ENCODE measurements around the gene PCNX3. TPM values are rescaled to one million over a fixed set of nuclear protein-coding genes. Genes with fewer than 3 reads are reported as not detected.

Gene PCNX3
- total RNA-seq, 1 experiment from 2014 or later: 74.5 TPM

DNA sequence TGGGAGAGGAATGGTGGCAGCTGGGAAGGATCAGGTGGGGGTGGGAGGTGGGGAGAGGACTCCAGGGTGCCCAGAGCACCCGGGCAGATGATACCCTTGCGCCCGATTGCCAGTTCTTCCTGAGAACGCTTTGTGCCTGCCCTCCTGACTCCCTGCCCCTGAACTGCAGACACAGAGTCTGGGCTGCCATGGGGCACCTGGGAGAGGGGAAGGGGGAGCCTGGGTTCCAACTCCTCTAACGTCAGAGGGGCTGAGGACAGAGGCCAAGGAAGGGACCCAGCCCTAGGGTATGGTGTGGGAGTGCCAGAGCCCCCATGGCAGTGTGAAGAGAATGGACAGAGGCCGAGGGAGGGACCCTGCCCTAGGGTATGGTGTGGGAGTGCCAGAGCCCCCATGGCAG, 19.1 kb upstream of the PCNX3 start:
- H3K27me3 ChIP-seq (ENCODE audit: control insufficient read depth, insufficient read depth, low read length): no peaks in the 10 kb centered on the region
- no peak for ATAC-seq
- TF ChIP-seq POLR2AphosphoS5 (IDR thresholded peaks at IDR 0.05; ENCODE audit: low read depth, low read length) (no peak; the same call in 1 of the 2 replicates), SIN3A (IDR thresholded peaks at IDR 0.05; ENCODE audit: borderline replicate concordance, insufficient read depth, low read depth, low read length) (no peak), TCF7L2 (IDR thresholded peaks at IDR 0.05; ENCODE audit: low read depth, low read length) (no peak)
- TF ChIP-seq, protein P1, sequence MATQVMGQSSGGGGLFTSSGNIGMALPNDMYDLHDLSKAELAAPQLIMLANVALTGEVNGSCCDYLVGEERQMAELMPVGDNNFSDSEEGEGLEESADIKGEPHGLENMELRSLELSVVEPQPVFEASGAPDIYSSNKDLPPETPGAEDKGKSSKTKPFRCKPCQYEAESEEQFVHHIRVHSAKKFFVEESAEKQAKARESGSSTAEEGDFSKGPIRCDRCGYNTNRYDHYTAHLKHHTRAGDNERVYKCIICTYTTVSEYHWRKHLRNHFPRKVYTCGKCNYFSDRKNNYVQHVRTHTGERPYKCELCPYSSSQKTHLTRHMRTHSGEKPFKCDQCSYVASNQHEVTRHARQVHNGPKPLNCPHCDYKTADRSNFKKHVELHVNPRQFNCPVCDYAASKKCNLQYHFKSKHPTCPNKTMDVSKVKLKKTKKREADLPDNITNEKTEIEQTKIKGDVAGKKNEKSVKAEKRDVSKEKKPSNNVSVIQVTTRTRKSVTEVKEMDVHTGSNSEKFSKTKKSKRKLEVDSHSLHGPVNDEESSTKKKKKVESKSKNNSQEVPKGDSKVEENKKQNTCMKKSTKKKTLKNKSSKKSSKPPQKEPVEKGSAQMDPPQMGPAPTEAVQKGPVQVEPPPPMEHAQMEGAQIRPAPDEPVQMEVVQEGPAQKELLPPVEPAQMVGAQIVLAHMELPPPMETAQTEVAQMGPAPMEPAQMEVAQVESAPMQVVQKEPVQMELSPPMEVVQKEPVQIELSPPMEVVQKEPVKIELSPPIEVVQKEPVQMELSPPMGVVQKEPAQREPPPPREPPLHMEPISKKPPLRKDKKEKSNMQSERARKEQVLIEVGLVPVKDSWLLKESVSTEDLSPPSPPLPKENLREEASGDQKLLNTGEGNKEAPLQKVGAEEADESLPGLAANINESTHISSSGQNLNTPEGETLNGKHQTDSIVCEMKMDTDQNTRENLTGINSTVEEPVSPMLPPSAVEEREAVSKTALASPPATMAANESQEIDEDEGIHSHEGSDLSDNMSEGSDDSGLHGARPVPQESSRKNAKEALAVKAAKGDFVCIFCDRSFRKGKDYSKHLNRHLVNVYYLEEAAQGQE (IDR thresholded peaks at IDR 0.05; ENCODE audit: insufficient read depth in 1 of 2, low read depth in 2 of 2, low read length in 1 of 2): no peak
- TF ChIP-seq, protein P2, sequence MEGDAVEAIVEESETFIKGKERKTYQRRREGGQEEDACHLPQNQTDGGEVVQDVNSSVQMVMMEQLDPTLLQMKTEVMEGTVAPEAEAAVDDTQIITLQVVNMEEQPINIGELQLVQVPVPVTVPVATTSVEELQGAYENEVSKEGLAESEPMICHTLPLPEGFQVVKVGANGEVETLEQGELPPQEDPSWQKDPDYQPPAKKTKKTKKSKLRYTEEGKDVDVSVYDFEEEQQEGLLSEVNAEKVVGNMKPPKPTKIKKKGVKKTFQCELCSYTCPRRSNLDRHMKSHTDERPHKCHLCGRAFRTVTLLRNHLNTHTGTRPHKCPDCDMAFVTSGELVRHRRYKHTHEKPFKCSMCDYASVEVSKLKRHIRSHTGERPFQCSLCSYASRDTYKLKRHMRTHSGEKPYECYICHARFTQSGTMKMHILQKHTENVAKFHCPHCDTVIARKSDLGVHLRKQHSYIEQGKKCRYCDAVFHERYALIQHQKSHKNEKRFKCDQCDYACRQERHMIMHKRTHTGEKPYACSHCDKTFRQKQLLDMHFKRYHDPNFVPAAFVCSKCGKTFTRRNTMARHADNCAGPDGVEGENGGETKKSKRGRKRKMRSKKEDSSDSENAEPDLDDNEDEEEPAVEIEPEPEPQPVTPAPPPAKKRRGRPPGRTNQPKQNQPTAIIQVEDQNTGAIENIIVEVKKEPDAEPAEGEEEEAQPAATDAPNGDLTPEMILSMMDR (IDR thresholded peaks at IDR 0.05): no peak
- ChIA-PET CTCF (no interaction called here), POLR2A (no interaction called here)
- H3K9me3 ChIP-seq (ENCODE audit: control insufficient read depth, insufficient read depth, low read depth, low read length): no peaks in the 10 kb centered on the region
- in situ Hi-C loops (cut with HindIII; ENCODE audit: low pct_unique_long_range_greater_than_20kb, low sequenced_read_pairs) (no loop called here), intact Hi-C loops (cut with micrococcal nuclease; ENCODE audit: unreplicated experiment) (no loop called here)
- peaks cover 12% of the 10 kb centered on the region; the same call in 1 of the 2 replicates for H3K4me1 ChIP-seq (ENCODE audit: control insufficient read depth, insufficient read depth, low read length)
- DNase-seq (ENCODE audit: low read depth, low spot score): no peak
- no peaks in the 10 kb centered on the region for H3K36me3 ChIP-seq (ENCODE audit: control insufficient read depth, insufficient read depth, low read length)
- no TSS peak for BruUV-seq (replicated peaks)
- no peak overlapping the region for H3K4me3 ChIP-seq (ENCODE audit: low read depth in 2 of 2, low read length in 2 of 2)
- no peak overlapping the region for H3K27ac ChIP-seq (ENCODE audit: low read length)

DNA sequence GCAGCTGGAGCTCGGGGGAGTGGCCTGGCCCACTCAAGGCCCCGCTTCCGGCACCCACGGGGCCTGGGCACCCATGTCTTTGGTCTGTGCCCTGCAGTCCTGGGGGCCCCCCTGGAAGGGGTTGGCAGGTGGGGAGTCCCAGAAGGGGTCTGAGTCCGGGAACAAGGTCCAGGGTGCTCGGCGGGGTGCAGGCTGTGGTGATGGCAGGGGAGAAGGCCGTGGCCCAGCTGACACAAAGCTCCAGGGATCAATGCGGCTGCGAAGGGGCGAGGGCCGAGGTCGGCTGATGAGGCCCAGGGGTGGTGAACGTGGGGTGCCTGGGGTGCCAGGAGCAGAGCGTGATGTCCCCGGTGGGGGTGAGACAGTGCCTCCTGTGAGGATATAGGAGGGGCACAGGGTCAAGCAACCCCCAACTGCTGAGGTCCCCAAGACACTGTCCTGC, 17.3 kb upstream of the PCNX3 start:
- Histone ChIP-seq H3K27me3 (ENCODE audit: control insufficient read depth, insufficient read depth, low read length) (no peaks in the 10 kb centered on the region), H3K4me1 (ENCODE audit: control insufficient read depth, insufficient read depth, low read length) (peaks cover 12% of the 10 kb centered on the region; the same call in 1 of the 2 replicates), H3K27ac (ENCODE audit: low read length) (no peak overlapping the region), H3K36me3 (ENCODE audit: control insufficient read depth, insufficient read depth, low read length) (no peaks in the 10 kb centered on the region), H3K4me3 (ENCODE audit: low read depth in 2 of 2, low read length in 2 of 2) (no peak overlapping the region), H3K9me3 (ENCODE audit: control insufficient read depth, insufficient read depth, low read depth, low read length) (no peaks in the 10 kb centered on the region)
- in situ Hi-C loops (cut with HindIII; ENCODE audit: low pct_unique_long_range_greater_than_20kb, low sequenced_read_pairs): no loop called here
- DNase-seq (ENCODE audit: low read depth, low spot score) (no peak), ATAC-seq (no peak)
- BruUV-seq (replicated peaks): no TSS peak
- TF ChIP-seq, protein P1 (IDR thresholded peaks at IDR 0.05; ENCODE audit: insufficient read depth in 1 of 2, low read depth in 2 of 2, low read length in 1 of 2): no peak
- no peak for TF ChIP-seq SIN3A (IDR thresholded peaks at IDR 0.05; ENCODE audit: borderline replicate concordance, insufficient read depth, low read depth, low read length)
- TF ChIP-seq, protein P2 (IDR thresholded peaks at IDR 0.05): no peak
- no peak for TF ChIP-seq POLR2AphosphoS5 (IDR thresholded peaks at IDR 0.05; ENCODE audit: low read depth, low read length)
- TF ChIP-seq TCF7L2 (IDR thresholded peaks at IDR 0.05; ENCODE audit: low read depth, low read length): no peak
- intact Hi-C loops (cut with micrococcal nuclease; ENCODE audit: unreplicated experiment): no loop called here
- ChIA-PET POLR2A (no interaction called here), CTCF (no interaction called here)

All from Panc1 (cell line).